ENCODE data around the gene MTARC1. TPM values are rescaled to one million over a fixed set of nuclear protein-coding genes. Genes with fewer than 3 reads are reported as not detected.

Gene MTARC1
- total RNA-seq, 1 experiment from 2014 or later, result 1.5 TPM

DNA sequence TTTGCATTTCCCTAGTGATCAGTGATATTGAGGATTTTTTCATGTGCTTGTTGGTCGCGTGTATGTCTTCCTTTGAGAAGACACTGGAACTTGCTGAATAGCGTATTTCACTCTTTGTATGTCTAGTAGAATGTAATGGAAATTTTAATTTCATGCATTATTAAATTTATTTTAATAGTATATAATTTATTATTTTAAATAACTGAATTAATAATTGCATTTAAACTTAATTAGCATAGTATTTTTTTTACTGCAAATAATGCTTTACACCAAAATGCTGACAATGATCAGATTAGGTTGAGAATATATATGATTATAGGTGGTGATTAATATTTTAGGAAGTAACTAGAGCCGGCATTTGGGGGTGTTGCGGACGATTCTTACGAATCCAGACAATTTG, 10.5 kb upstream of the MTARC1 start:
- Mint-ChIP-seq H3K9me3 (ENCODE audit: unreplicated experiment) (no peaks in the 10 kb centered on the region), H3K27me3 (ENCODE audit: insufficient read depth, unreplicated experiment) (no peaks in the 10 kb centered on the region), H3K4me3 (ENCODE audit: unreplicated experiment) (no peak overlapping the region), H3K36me3 (ENCODE audit: insufficient read depth, unreplicated experiment) (no peaks in the 10 kb centered on the region), H3K4me1 (ENCODE audit: insufficient read depth, unreplicated experiment) (no peaks in the 10 kb centered on the region), H3K27ac (ENCODE audit: low read depth, unreplicated experiment) (no peak overlapping the region)
- no peak for DNase-seq (ENCODE audit: unreplicated experiment)
- TF ChIP-seq, protein P1, sequence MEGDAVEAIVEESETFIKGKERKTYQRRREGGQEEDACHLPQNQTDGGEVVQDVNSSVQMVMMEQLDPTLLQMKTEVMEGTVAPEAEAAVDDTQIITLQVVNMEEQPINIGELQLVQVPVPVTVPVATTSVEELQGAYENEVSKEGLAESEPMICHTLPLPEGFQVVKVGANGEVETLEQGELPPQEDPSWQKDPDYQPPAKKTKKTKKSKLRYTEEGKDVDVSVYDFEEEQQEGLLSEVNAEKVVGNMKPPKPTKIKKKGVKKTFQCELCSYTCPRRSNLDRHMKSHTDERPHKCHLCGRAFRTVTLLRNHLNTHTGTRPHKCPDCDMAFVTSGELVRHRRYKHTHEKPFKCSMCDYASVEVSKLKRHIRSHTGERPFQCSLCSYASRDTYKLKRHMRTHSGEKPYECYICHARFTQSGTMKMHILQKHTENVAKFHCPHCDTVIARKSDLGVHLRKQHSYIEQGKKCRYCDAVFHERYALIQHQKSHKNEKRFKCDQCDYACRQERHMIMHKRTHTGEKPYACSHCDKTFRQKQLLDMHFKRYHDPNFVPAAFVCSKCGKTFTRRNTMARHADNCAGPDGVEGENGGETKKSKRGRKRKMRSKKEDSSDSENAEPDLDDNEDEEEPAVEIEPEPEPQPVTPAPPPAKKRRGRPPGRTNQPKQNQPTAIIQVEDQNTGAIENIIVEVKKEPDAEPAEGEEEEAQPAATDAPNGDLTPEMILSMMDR (IDR thresholded peaks at IDR 0.05; ENCODE audit: unreplicated experiment), result no peak
- intact Hi-C loops (cut with micrococcal nuclease), result loop anchor here (1.0 to 5.0 kb wide), 10 partner anchors 27 to 939 kb away; partner anchors contain the start of gene C1orf115
- POLR2A ChIA-PET, result interaction anchor here (0.6 to 1.5 kb wide), 6 partner anchors 43 to 632 kb away, joined by 3 to 8 read pairs (median 3); no protein-coding TSS in a partner anchor
- CTCF ChIA-PET, result interaction anchor here (0.5 to 13.1 kb wide), 79 partner anchors 8 to 1549 kb away, joined by 3 to 329 read pairs (median 5); partner anchors contain the start of genes BPNT1, MTARC1, MTARC2 and RAB3GAP2
- BruUV-seq (replicated peaks), result no TSS peak

DNA sequence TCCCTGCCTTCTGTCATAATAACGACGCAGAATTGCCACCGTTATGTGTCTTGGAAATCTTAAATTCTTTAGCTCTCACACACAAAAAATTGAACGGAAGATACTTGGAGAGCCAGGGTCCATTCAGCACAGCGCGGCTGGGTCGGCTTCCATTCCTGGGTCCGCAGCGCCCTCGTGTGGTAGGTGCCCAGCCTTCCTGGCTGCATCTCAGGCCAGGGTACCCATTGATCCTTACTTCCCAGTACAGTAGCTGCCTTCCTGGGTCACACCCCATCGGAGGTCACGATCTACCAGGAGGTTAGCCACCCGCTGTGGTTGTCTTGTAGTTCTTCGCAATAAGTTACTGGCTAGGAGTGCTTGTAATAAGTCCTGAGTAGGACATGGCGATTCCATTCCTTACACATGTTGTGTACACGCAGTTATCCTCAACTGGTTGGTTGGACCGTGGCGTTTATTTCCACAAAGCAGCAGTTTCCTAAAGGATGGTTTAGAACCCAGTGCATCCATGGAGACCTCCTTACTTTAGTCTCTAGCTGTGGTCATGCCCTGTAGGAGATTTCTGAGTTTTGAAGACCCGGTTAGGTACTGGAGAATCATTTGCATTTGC, 9.9 kb upstream of the MTARC1 start:
- TF ChIP-seq, protein P1 (IDR thresholded peaks at IDR 0.05; ENCODE audit: unreplicated experiment), result peak; percentile 99
- no TSS peak for BruUV-seq (replicated peaks)
- POLR2A ChIA-PET, result interaction anchor here (0.6 to 1.0 kb wide), 5 partner anchors 44 to 632 kb away, joined by 3 to 6 read pairs (median 3); no protein-coding TSS in a partner anchor
- CTCF ChIA-PET, result interaction anchor here (0.5 to 13.1 kb wide), 81 partner anchors 8 to 1549 kb away, joined by 3 to 329 read pairs (median 5); partner anchors contain the start of genes BPNT1, MTARC1, MTARC2 and RAB3GAP2
- Mint-ChIP-seq H3K4me1 (ENCODE audit: insufficient read depth, unreplicated experiment) (no peaks in the 10 kb centered on the region), H3K4me3 (ENCODE audit: unreplicated experiment) (no peak overlapping the region), H3K9me3 (ENCODE audit: unreplicated experiment) (no peaks in the 10 kb centered on the region), H3K27ac (ENCODE audit: low read depth, unreplicated experiment) (no peak overlapping the region), H3K27me3 (ENCODE audit: insufficient read depth, unreplicated experiment) (no peaks in the 10 kb centered on the region), H3K36me3 (ENCODE audit: insufficient read depth, unreplicated experiment) (no peaks in the 10 kb centered on the region)
- intact Hi-C loops (cut with micrococcal nuclease), result loop anchor here (1.0 to 5.0 kb wide), 10 partner anchors 26 to 940 kb away; partner anchors contain the start of gene C1orf115
- peak; percentile 88 for DNase-seq (ENCODE audit: unreplicated experiment)

DNA sequence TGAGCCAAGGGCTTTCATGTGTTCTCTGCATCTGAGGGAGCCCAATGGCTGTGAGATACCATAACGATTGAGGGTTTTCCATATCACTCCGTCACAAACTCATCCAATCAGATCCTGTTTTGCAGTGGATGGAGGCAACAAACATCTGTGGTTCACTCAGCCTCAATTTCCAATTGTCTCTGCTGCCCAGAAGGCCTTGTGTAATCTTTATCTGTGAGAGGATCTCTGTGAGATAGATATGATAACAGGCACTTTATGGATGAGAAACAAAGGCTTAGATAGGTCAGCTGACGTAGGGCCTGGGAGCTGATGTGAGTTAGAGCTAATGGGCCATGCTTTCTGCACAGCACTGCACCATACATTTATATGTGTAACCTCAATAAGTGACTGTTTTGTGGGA, 3.3 kb upstream of the MTARC1 start:
- H3K36me3 Mint-ChIP-seq (ENCODE audit: insufficient read depth, unreplicated experiment), result no peaks in the 10 kb centered on the region
- ChIA-PET POLR2A (interaction anchor here (0.9 kb wide), 1 partner anchor 35 kb away, joined by 3 read pairs; the partner anchor contains the start of gene MTARC2), CTCF (interaction anchor here (0.5 to 13.4 kb wide), 10 partner anchors 7 to 571 kb away, joined by 3 to 177 read pairs (median 4); no protein-coding TSS in a partner anchor)
- no peak for DNase-seq (ENCODE audit: unreplicated experiment)
- H3K9me3 Mint-ChIP-seq (ENCODE audit: unreplicated experiment), result no peaks in the 10 kb centered on the region
- no peaks in the 10 kb centered on the region for H3K4me1 Mint-ChIP-seq (ENCODE audit: insufficient read depth, unreplicated experiment)
- no TSS peak for BruUV-seq (replicated peaks)
- H3K27me3 Mint-ChIP-seq (ENCODE audit: insufficient read depth, unreplicated experiment), result no peaks in the 10 kb centered on the region
- no peak overlapping the region for H3K4me3 Mint-ChIP-seq (ENCODE audit: unreplicated experiment)
- intact Hi-C loops (cut with micrococcal nuclease), result no loop called here
- no peak overlapping the region for H3K27ac Mint-ChIP-seq (ENCODE audit: low read depth, unreplicated experiment)
- TF ChIP-seq, protein P1 (IDR thresholded peaks at IDR 0.05; ENCODE audit: unreplicated experiment), result no peak

DNA sequence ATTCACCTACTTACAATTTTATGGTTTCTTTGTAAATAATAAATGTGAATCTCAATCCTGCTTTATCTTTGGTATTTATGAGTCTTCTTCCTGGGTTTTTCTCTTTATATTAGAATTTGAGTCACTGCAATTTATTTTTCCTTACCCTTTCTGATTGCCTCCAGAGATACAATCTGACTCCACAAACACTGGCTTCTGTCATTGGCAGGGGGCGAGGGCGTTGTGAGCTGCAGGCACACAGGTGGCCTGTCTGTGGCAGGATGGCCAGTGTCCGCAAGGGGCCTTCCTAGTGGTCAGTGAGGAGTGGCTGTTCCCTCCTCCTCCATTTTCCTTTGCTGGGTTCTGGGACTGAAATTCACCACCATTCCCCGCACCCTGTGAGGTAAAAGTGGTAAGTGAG, 2.0 kb upstream of the MTARC1 start:
- no peak for DNase-seq (ENCODE audit: unreplicated experiment)
- Mint-ChIP-seq H3K4me1 (ENCODE audit: insufficient read depth, unreplicated experiment) (peaks cover 3% of the 10 kb centered on the region), H3K27ac (ENCODE audit: low read depth, unreplicated experiment) (no peak overlapping the region), H3K27me3 (ENCODE audit: insufficient read depth, unreplicated experiment) (no peaks in the 10 kb centered on the region), H3K9me3 (ENCODE audit: unreplicated experiment) (no peaks in the 10 kb centered on the region), H3K4me3 (ENCODE audit: unreplicated experiment) (no peak overlapping the region), H3K36me3 (ENCODE audit: insufficient read depth, unreplicated experiment) (no peaks in the 10 kb centered on the region)
- BruUV-seq (replicated peaks), result no TSS peak
- ChIA-PET CTCF (interaction anchor here (1.3 to 13.4 kb wide), 6 partner anchors 9 to 597 kb away, joined by 4 to 177 read pairs (median 16); no protein-coding TSS in a partner anchor), POLR2A (interaction anchor here (0.8 kb wide), 1 partner anchor 320 kb away, joined by 3 read pairs; no protein-coding TSS in a partner anchor)
- TF ChIP-seq, protein P1 (IDR thresholded peaks at IDR 0.05; ENCODE audit: unreplicated experiment), result no peak
- intact Hi-C loops (cut with micrococcal nuclease), result no loop called here

Data from MCF 10A (cell line).